ENCODE data around the gene PDCD1.

DNA sequence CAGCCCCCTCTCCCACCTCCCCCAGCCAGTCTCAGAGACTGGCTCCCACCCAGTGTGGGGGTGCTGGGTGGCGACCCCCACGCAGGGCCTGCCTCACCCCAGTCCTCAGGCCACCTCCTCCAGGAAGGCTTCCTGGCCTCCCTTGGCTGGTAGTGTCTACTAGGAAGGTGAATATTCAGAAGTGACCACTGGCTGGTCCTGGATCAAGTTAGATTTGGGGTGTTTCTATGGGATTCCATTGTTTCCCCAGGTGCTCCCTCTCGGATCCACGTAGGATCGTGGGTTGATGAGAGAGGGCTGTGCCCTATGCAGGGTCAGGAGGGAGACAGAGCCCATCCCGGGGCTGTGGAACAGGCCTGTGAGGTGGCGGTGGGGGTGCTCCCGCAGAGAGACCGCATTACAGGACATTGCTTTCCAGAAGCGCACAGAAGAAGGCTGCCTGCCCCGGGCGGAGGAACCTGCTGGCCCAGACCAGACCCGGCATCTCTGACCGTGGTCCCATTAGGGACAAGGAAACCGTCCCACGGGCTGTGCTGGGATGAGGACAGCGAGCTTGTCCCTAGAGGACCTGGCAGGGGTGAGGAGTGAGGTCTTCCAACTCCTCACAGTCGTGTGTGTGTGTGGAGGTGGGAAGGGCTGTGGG, 3.3 kb downstream of the PDCD1 start:
- TF ChIP-seq EZH2 (IDR thresholded peaks at IDR 0.05; ENCODE audit: low read depth): no peak
- TF ChIP-seq, protein P1, sequence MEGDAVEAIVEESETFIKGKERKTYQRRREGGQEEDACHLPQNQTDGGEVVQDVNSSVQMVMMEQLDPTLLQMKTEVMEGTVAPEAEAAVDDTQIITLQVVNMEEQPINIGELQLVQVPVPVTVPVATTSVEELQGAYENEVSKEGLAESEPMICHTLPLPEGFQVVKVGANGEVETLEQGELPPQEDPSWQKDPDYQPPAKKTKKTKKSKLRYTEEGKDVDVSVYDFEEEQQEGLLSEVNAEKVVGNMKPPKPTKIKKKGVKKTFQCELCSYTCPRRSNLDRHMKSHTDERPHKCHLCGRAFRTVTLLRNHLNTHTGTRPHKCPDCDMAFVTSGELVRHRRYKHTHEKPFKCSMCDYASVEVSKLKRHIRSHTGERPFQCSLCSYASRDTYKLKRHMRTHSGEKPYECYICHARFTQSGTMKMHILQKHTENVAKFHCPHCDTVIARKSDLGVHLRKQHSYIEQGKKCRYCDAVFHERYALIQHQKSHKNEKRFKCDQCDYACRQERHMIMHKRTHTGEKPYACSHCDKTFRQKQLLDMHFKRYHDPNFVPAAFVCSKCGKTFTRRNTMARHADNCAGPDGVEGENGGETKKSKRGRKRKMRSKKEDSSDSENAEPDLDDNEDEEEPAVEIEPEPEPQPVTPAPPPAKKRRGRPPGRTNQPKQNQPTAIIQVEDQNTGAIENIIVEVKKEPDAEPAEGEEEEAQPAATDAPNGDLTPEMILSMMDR (conservative IDR thresholded peaks at IDR 0.05): no peak
